Measurements from ENCODE around the gene NRARP.

NRARP gene

GRCh38 chr9:137270929-137271695 lies 31.0 kb downstream of the NRARP start:
- no peak for TF ChIP-seq ARNT (IDR thresholded peaks at IDR 0.05)
- no peak for TF ChIP-seq ZNF384 (IDR thresholded peaks at IDR 0.05)
- TF ChIP-seq BHLHE40 (IDR thresholded peaks at IDR 0.05; ENCODE audit: borderline replicate concordance): no peak
- no peak for TF ChIP-seq L3MBTL2 (conservative IDR thresholded peaks at IDR 0.05)
- TF ChIP-seq CTBP1 (IDR thresholded peaks at IDR 0.05; ENCODE audit: borderline replicate concordance): no peak
- TF ChIP-seq PKNOX1 (IDR thresholded peaks at IDR 0.05): no peak
- TF ChIP-seq ELF4 (IDR thresholded peaks at IDR 0.05): no peak
- no peak for TF ChIP-seq HDGF (IDR thresholded peaks at IDR 0.05; ENCODE audit: borderline replicate concordance)
- TF ChIP-seq FOXM1 (IDR thresholded peaks at IDR 0.05; ENCODE audit: borderline replicate concordance): no peak
- no peak for TF ChIP-seq FOXA1 (IDR thresholded peaks at IDR 0.05)
- no peak for TF ChIP-seq TARDBP (IDR thresholded peaks at IDR 0.05)
- no peak for TF ChIP-seq SP1 (IDR thresholded peaks at IDR 0.05)
- no peak for TF ChIP-seq SUZ12 (IDR thresholded peaks at IDR 0.05)
- POLR2A ChIA-PET: interaction anchor here (0.6 to 1.0 kb wide), 2 partner anchors 30 to 105 kb away, joined by 3 read pairs; no protein-coding TSS in a partner anchor
- CTCF ChIA-PET: interaction anchor here (0.6 kb wide), 1 partner anchor 18 kb away, joined by 3 read pairs; no protein-coding TSS in a partner anchor
- no peak for DNase-seq (ENCODE audit: extremely low spot score)

- CTCF ChIA-PET: interaction anchor here (0.5 to 0.6 kb wide), 2 partner anchors 11 to 208 kb away, joined by 4 read pairs; no protein-coding TSS in a partner anchor
- POLR2A ChIA-PET: interaction anchor here (1.3 to 1.5 kb wide), 2 partner anchors 14 to 29 kb away, joined by 3 to 6 read pairs; partner anchors contain the start of genes NELFB and TUBB4B
- DNase-seq (ENCODE audit: extremely low spot score): no peak
- no peak for TF ChIP-seq ELF4 (IDR thresholded peaks at IDR 0.05)
These were observed 32.8 kb downstream of the NRARP start for GRCh38 chr9:137269231-137269772.

GRCh38 chr9:137268538-137269201 lies 33.4 kb downstream of the NRARP start:
- CTCF ChIA-PET: interaction anchor here (0.5 to 0.6 kb wide), 2 partner anchors 10 to 207 kb away, joined by 4 read pairs; no protein-coding TSS in a partner anchor
- POLR2A ChIA-PET: interaction anchor here (1.3 to 1.5 kb wide), 2 partner anchors 13 to 28 kb away, joined by 3 to 6 read pairs; partner anchors contain the start of genes NELFB and TUBB4B

GRCh38 chr9:137267933-137268355 lies 34.1 kb downstream of the NRARP start:
- TF ChIP-seq ELF4 (IDR thresholded peaks at IDR 0.05) (no peak), SUZ12 (IDR thresholded peaks at IDR 0.05) (no peak), L3MBTL2 (conservative IDR thresholded peaks at IDR 0.05) (no peak), LEF1 (IDR thresholded peaks at IDR 0.05; ENCODE audit: borderline replicate concordance) (no peak), ARNT (IDR thresholded peaks at IDR 0.05) (no peak), CTBP1 (IDR thresholded peaks at IDR 0.05; ENCODE audit: borderline replicate concordance) (no peak), FOXM1 (IDR thresholded peaks at IDR 0.05; ENCODE audit: borderline replicate concordance) (no peak), NFRKB (IDR thresholded peaks at IDR 0.05) (no peak), ZNF384 (IDR thresholded peaks at IDR 0.05) (no peak), PKNOX1 (IDR thresholded peaks at IDR 0.05) (no peak), HDGF (IDR thresholded peaks at IDR 0.05; ENCODE audit: borderline replicate concordance) (no peak), SP1 (IDR thresholded peaks at IDR 0.05) (no peak), FOXK2 (IDR thresholded peaks at IDR 0.05) (no peak), FOXA1 (IDR thresholded peaks at IDR 0.05) (no peak), TARDBP (IDR thresholded peaks at IDR 0.05) (no peak), BHLHE40 (IDR thresholded peaks at IDR 0.05; ENCODE audit: borderline replicate concordance) (no peak)
- POLR2A ChIA-PET: no interaction called here
- CTCF ChIA-PET: no interaction called here
- DNase-seq (ENCODE audit: extremely low spot score): no peak

More at GRCh38 chr9:137268538-137269201, 33.4 kb downstream of the NRARP start:
- TF ChIP-seq PKNOX1 (IDR thresholded peaks at IDR 0.05) (no peak), FOXK2 (IDR thresholded peaks at IDR 0.05) (no peak), ELF4 (IDR thresholded peaks at IDR 0.05) (no peak), ZNF384 (IDR thresholded peaks at IDR 0.05) (no peak), HDGF (IDR thresholded peaks at IDR 0.05; ENCODE audit: borderline replicate concordance) (no peak), TARDBP (IDR thresholded peaks at IDR 0.05) (no peak), SP1 (IDR thresholded peaks at IDR 0.05) (no peak), LEF1 (IDR thresholded peaks at IDR 0.05; ENCODE audit: borderline replicate concordance) (no peak), FOXA1 (IDR thresholded peaks at IDR 0.05) (no peak), CTBP1 (IDR thresholded peaks at IDR 0.05; ENCODE audit: borderline replicate concordance) (no peak), NFRKB (IDR thresholded peaks at IDR 0.05) (no peak), BHLHE40 (IDR thresholded peaks at IDR 0.05; ENCODE audit: borderline replicate concordance) (no peak), FOXM1 (IDR thresholded peaks at IDR 0.05; ENCODE audit: borderline replicate concordance) (no peak)
- no peak for DNase-seq (ENCODE audit: extremely low spot score)

GRCh38 chr9:137266585-137267453 lies 35.3 kb downstream of the NRARP start:
- no peak for DNase-seq (ENCODE audit: extremely low spot score)
- TF ChIP-seq FOXM1 (IDR thresholded peaks at IDR 0.05; ENCODE audit: borderline replicate concordance) (no peak), FOXA1 (IDR thresholded peaks at IDR 0.05) (no peak), ZNF384 (IDR thresholded peaks at IDR 0.05) (no peak), SUZ12 (IDR thresholded peaks at IDR 0.05) (no peak), PKNOX1 (IDR thresholded peaks at IDR 0.05) (no peak), BHLHE40 (IDR thresholded peaks at IDR 0.05; ENCODE audit: borderline replicate concordance) (no peak), ELF4 (IDR thresholded peaks at IDR 0.05) (no peak), SP1 (IDR thresholded peaks at IDR 0.05) (no peak), LEF1 (IDR thresholded peaks at IDR 0.05; ENCODE audit: borderline replicate concordance) (no peak), CTBP1 (IDR thresholded peaks at IDR 0.05; ENCODE audit: borderline replicate concordance) (no peak), NFRKB (IDR thresholded peaks at IDR 0.05) (no peak), ARNT (IDR thresholded peaks at IDR 0.05) (no peak), TARDBP (IDR thresholded peaks at IDR 0.05) (no peak)
- ChIA-PET CTCF (no interaction called here), POLR2A (interaction anchor here (0.9 kb wide), 1 partner anchor 26 kb away, joined by 4 read pairs; the partner anchor contains the start of gene TUBB4B)
